GM21825 (cell line): ENCODE data around the gene CACNA1H.

Experiments
- ATAC-seq: cut with Tn5 transposase; IDR thresholded peaks from one replicate; pipeline ENCODE4 v1.9.1; 2021; ENCODE audit warnings: mild to moderate bottlenecking, moderate library complexity; ENCODE audit not compliant: unreplicated experiment

Gene CACNA1H

GRCh38 chr16:1157639-1158455 lies 4.9 kb downstream of the CACNA1H start:
- ATAC-seq: no peak

- no peak for ATAC-seq
Observed at GRCh38 chr16:1158456-1159324, 5.8 kb downstream of the CACNA1H start.

GRCh38 chr16:1159325-1159972 lies 6.5 kb downstream of the CACNA1H start:
- no peak for ATAC-seq

GRCh38 chr16:1159973-1160772 lies 7.3 kb downstream of the CACNA1H start:
- no peak for ATAC-seq

- no peak for ATAC-seq
Observed at GRCh38 chr16:1160773-1161348, 8.0 kb downstream of the CACNA1H start.

- no peak for ATAC-seq
Observed at GRCh38 chr16:1162701-1163566, 10.0 kb downstream of the CACNA1H start.

- no peak for ATAC-seq
Observed at GRCh38 chr16:1163567-1164055, 10.7 kb downstream of the CACNA1H start.

GRCh38 chr16:1164382-1164781 lies 11.5 kb downstream of the CACNA1H start:
- no peak for ATAC-seq

GRCh38 chr16:1164975-1165374 lies 12.1 kb downstream of the CACNA1H start:
- ATAC-seq: no peak

GRCh38 chr16:1165511-1165910 lies 12.6 kb downstream of the CACNA1H start:
- ATAC-seq: no peak

- no peak for ATAC-seq
Observed at GRCh38 chr16:1167276-1168107, 14.6 kb downstream of the CACNA1H start.

GRCh38 chr16:1168837-1169236 lies 15.9 kb downstream of the CACNA1H start:
- no peak for ATAC-seq

GRCh38 chr16:1169285-1170075 lies 16.6 kb downstream of the CACNA1H start:
- ATAC-seq: no peak

GRCh38 chr16:1170076-1170418 lies 17.1 kb downstream of the CACNA1H start:
- no peak for ATAC-seq

GRCh38 chr16:1171001-1171400 lies 18.1 kb downstream of the CACNA1H start:
- ATAC-seq: no peak

- no peak for ATAC-seq
Observed at GRCh38 chr16:1171854-1172428, 19.0 kb downstream of the CACNA1H start.

- no peak for ATAC-seq
Observed at GRCh38 chr16:1172651-1173050, 19.7 kb downstream of the CACNA1H start.
